HG03039 (cell line): ENCODE data around the gene CCDC186.

Experiments
- ATAC-seq: cut with Tn5 transposase; IDR thresholded peaks from one replicate; pipeline ENCODE4 v1.9.1; 2021; ENCODE audit warnings: mild to moderate bottlenecking, moderate library complexity; ENCODE audit not compliant: unreplicated experiment

Gene CCDC186

GRCh38 chr10:114173921-114174694, at the start of gene CCDC186:
CCDC186 (minus strand) TSS chr10:114174203; CDS start chr10:114163268, 10,935 bp downstream.
- peak; percentile 99 for ATAC-seq

GRCh38 chr10:114223066-114223465, 49.1 kb upstream of the CCDC186 start:
- ATAC-seq = no peak

GRCh38 chr10:114221235-114221634, 47.2 kb upstream of the CCDC186 start:
- ATAC-seq = no peak

- ATAC-seq = no peak
These were observed 46.3 kb upstream of the CCDC186 start for GRCh38 chr10:114220281-114220680.

- ATAC-seq = no peak
These were observed 41.0 kb upstream of the CCDC186 start for GRCh38 chr10:114215033-114215432.

GRCh38 chr10:114212153-114212552, 38.1 kb upstream of the CCDC186 start:
- no peak for ATAC-seq

- no peak for ATAC-seq
These were observed 34.3 kb upstream of the CCDC186 start for GRCh38 chr10:114208351-114208750.

- ATAC-seq = no peak
These were observed 33.3 kb upstream of the CCDC186 start for GRCh38 chr10:114207349-114207748.

GRCh38 chr10:114206902-114207301, 32.9 kb upstream of the CCDC186 start:
- no peak for ATAC-seq

GRCh38 chr10:114202812-114203211, 28.8 kb upstream of the CCDC186 start:
- ATAC-seq = no peak

- ATAC-seq = no peak
These were observed 25.2 kb upstream of the CCDC186 start for GRCh38 chr10:114199239-114199638.

- ATAC-seq = peak; percentile 95
These were observed 21.1 kb upstream of the CCDC186 start for GRCh38 chr10:114195079-114195478.

GRCh38 chr10:114189700-114190099, 15.7 kb upstream of the CCDC186 start:
- no peak for ATAC-seq

GRCh38 chr10:114188900-114189299, 14.9 kb upstream of the CCDC186 start:
- no peak for ATAC-seq

- no peak for ATAC-seq
These were observed 14.0 kb upstream of the CCDC186 start for GRCh38 chr10:114188001-114188400.

GRCh38 chr10:114184276-114184675, 10.3 kb upstream of the CCDC186 start:
- no peak for ATAC-seq

- no peak for ATAC-seq
These were observed 9.6 kb upstream of the CCDC186 start for GRCh38 chr10:114183563-114183962.

- ATAC-seq = no peak
These were observed 8.0 kb upstream of the CCDC186 start for GRCh38 chr10:114181971-114182370.

GRCh38 chr10:114180937-114181336, 6.9 kb upstream of the CCDC186 start:
- no peak for ATAC-seq

GRCh38 chr10:114179747-114180146, 5.7 kb upstream of the CCDC186 start:
- ATAC-seq = no peak

- no peak for ATAC-seq
These were observed 5.1 kb upstream of the CCDC186 start, which contains the start of gene TDRD1 for GRCh38 chr10:114179148-114179547. TDRD1 (plus strand) TSS chr10:114179353; CDS start chr10:114187832, 8,479 bp downstream.

- no peak for ATAC-seq
These were observed 2.5 kb upstream of the CCDC186 start for GRCh38 chr10:114176511-114176910.

GRCh38 chr10:114175667-114176066, 1.7 kb upstream of the CCDC186 start:
- no peak for ATAC-seq
